ENCODE measurements around the gene KRT3.

The KRT3 gene

GRCh38 chr12:52759218-52759617 is 36.7 kb downstream of the KRT3 start:
- H3K27ac ChIP-seq (ENCODE audit: low read depth, low read length), result no peak overlapping the region
- no peaks in the 10 kb centered on the region for H4K20me1 ChIP-seq (ENCODE audit: low read depth, low read length)
- H3K9ac ChIP-seq (ENCODE audit: low read length), result no peak overlapping the region
- H3K4me3 ChIP-seq (ENCODE audit: insufficient read depth, low read length, poor library complexity, severe bottlenecking), result no peak overlapping the region
- no peaks in the 10 kb centered on the region for H3K9me2 ChIP-seq (replicated peaks; ENCODE audit: insufficient read depth, low read length)
- no peaks in the 10 kb centered on the region for H3K79me2 ChIP-seq (ENCODE audit: insufficient read depth, low read length)
- no peaks in the 10 kb centered on the region for H3K36me3 ChIP-seq (ENCODE audit: low read length)
- H3K4me2 ChIP-seq (ENCODE audit: low read depth, low read length, poor library complexity, severe bottlenecking), result no peak overlapping the region
- no peak overlapping the region for H2AFZ ChIP-seq (ENCODE audit: low read depth, low read length, severe bottlenecking)
- TF ChIP-seq CTCF (IDR thresholded peaks at IDR 0.05; ENCODE audit: insufficient read depth, low read length, poor library complexity, severe bottlenecking), result no peak
- no peak for TF ChIP-seq EZH2phosphoT487 (conservative IDR thresholded peaks at IDR 0.05; ENCODE audit: low read length)
- no peaks in the 10 kb centered on the region for H3F3A ChIP-seq (ENCODE audit: insufficient read depth)
- H3K9me3 ChIP-seq (ENCODE audit: insufficient read depth, low read length), result peaks cover 9% of the 10 kb centered on the region; the same call in 1 of the 2 replicates
- no peaks in the 10 kb centered on the region for H3K27me3 ChIP-seq (ENCODE audit: low read length)

GRCh38 chr12:52757449-52758176 is 38.3 kb downstream of the KRT3 start:
- Histone ChIP-seq H3F3A (ENCODE audit: insufficient read depth) (no peaks in the 10 kb centered on the region), H3K4me3 (ENCODE audit: insufficient read depth, low read length, poor library complexity, severe bottlenecking) (no peak overlapping the region), H3K4me2 (ENCODE audit: low read depth, low read length, poor library complexity, severe bottlenecking) (no peak overlapping the region), H3K36me3 (ENCODE audit: low read length) (no peaks in the 10 kb centered on the region), H3K9me2 (replicated peaks; ENCODE audit: insufficient read depth, low read length) (no peaks in the 10 kb centered on the region), H3K9me3 (ENCODE audit: insufficient read depth, low read length) (peaks cover 9% of the 10 kb centered on the region; the same call in 1 of the 2 replicates), H3K9ac (ENCODE audit: low read length) (no peak overlapping the region), H4K20me1 (ENCODE audit: low read depth, low read length) (no peaks in the 10 kb centered on the region), H3K79me2 (ENCODE audit: insufficient read depth, low read length) (no peaks in the 10 kb centered on the region), H3K27me3 (ENCODE audit: low read length) (no peaks in the 10 kb centered on the region), H2AFZ (ENCODE audit: low read depth, low read length, severe bottlenecking) (no peak overlapping the region), H3K27ac (ENCODE audit: low read depth, low read length) (no peak overlapping the region)
- TF ChIP-seq EZH2phosphoT487 (conservative IDR thresholded peaks at IDR 0.05; ENCODE audit: low read length) (no peak), CTCF (IDR thresholded peaks at IDR 0.05; ENCODE audit: insufficient read depth, low read length, poor library complexity, severe bottlenecking) (no peak)

- Histone ChIP-seq H3K27me3 (ENCODE audit: low read length) (no peaks in the 10 kb centered on the region), H3K9ac (ENCODE audit: low read length) (no peak overlapping the region), H3K9me2 (replicated peaks; ENCODE audit: insufficient read depth, low read length) (no peaks in the 10 kb centered on the region), H3K4me3 (ENCODE audit: insufficient read depth, low read length, poor library complexity, severe bottlenecking) (no peak overlapping the region), H3K27ac (ENCODE audit: low read depth, low read length) (no peak overlapping the region), H3K36me3 (ENCODE audit: low read length) (no peaks in the 10 kb centered on the region), H3K9me3 (ENCODE audit: insufficient read depth, low read length) (peaks cover 9% of the 10 kb centered on the region; the same call in 1 of the 2 replicates), H3K79me2 (ENCODE audit: insufficient read depth, low read length) (no peaks in the 10 kb centered on the region), H4K20me1 (ENCODE audit: low read depth, low read length) (no peaks in the 10 kb centered on the region), H2AFZ (ENCODE audit: low read depth, low read length, severe bottlenecking) (no peak overlapping the region), H3F3A (ENCODE audit: insufficient read depth) (no peaks in the 10 kb centered on the region), H3K4me2 (ENCODE audit: low read depth, low read length, poor library complexity, severe bottlenecking) (no peak overlapping the region)
- TF ChIP-seq EZH2phosphoT487 (conservative IDR thresholded peaks at IDR 0.05; ENCODE audit: low read length) (no peak), CTCF (IDR thresholded peaks at IDR 0.05; ENCODE audit: insufficient read depth, low read length, poor library complexity, severe bottlenecking) (no peak)
Observed at GRCh38 chr12:52756281-52756960, 39.5 kb downstream of the KRT3 start.

All from SU-DHL-6 (cell line).